Neural progenitor cell (in vitro differentiated cells): Measurements from ENCODE around the gene IQSEC3. TPM values are rescaled to one million over a fixed set of nuclear protein-coding genes. Genes with fewer than 3 reads are reported as not detected.

Source experiments
- DNase-seq: peaks from one replicate; pipeline ENCODE4 v3.0.0-alpha.2; 2016; ENCODE audit warnings: low spot score
- H2AFZ ChIP-seq: fragments of 200-600 bp; sonication (generic); replicated peaks from 2 replicates; pipeline ENCODE4 v1.6.1; 2016; ENCODE audit warnings: antibody characterized with exemption
- H3F3A ChIP-seq: fragments of 200-600 bp; sonication (generic); 2 replicates; pipeline ENCODE4 v1.6.1; 2016; ENCODE audit warnings: antibody characterized with exemption, low read depth
- H3K27ac ChIP-seq: fragments of 200-600 bp; sonication (generic); 2 replicates; pipeline ENCODE4 v1.5.1; 2016; ENCODE audit warnings: mild to moderate bottlenecking
- H3K27me3 ChIP-seq: fragments of 200-600 bp; sonication (generic); 2 replicates; pipeline ENCODE4 v1.6.1; 2016; ENCODE audit warnings: mild to moderate bottlenecking, moderate library complexity
- H3K36me3 ChIP-seq: fragments of 200-600 bp; sonication (generic); 2 replicates; pipeline ENCODE4 v1.5.1; 2016
- H3K4me1 ChIP-seq: fragments of 200-600 bp; sonication (generic); 2 replicates; pipeline ENCODE4 v1.6.1; 2016; ENCODE audit warnings: mixed run types
- H3K4me2 ChIP-seq: fragments of 200-600 bp; sonication (generic); 2 replicates; pipeline ENCODE4 v1.6.1; 2016
- H3K4me3 ChIP-seq: fragments of 200-600 bp; sonication (generic); 2 replicates; pipeline ENCODE4 v1.5.1; 2016
- H3K79me2 ChIP-seq: fragments of 200-600 bp; sonication (generic); 2 replicates; pipeline ENCODE4 v1.6.1; 2016; ENCODE audit warnings: low read depth
- H3K9ac ChIP-seq: fragments of 200-600 bp; sonication (generic); 2 replicates; pipeline ENCODE4 v1.6.1; 2016
- H3K9me3 ChIP-seq: fragments of 200-600 bp; sonication (generic); 2 replicates; pipeline ENCODE4 v1.5.1; 2016; ENCODE audit warnings: low read depth
- H4K20me1 ChIP-seq: fragments of 200-600 bp; sonication (generic); 2 replicates; pipeline ENCODE4 v1.6.1; 2016; ENCODE audit warnings: low read depth
- H3K27ac Mint-ChIP-seq: 3 replicates; pipeline ENCODE4 v1.8.0; 2021; ENCODE audit warnings: mixed read lengths
- H3K27me3 Mint-ChIP-seq: 2 replicates; pipeline ENCODE4 v1.8.0; 2022; ENCODE audit warnings: low read depth, mild to moderate bottlenecking, inconsistent platforms, moderate library complexity, mixed read lengths; ENCODE audit not compliant: insufficient read depth
- H3K36me3 Mint-ChIP-seq: 3 replicates; pipeline ENCODE4 v1.8.0; 2021; ENCODE audit warnings: mixed read lengths
- H3K4me1 Mint-ChIP-seq: 3 replicates; pipeline ENCODE4 v1.8.0; 2021; ENCODE audit warnings: mixed read lengths
- H3K4me3 Mint-ChIP-seq: 3 replicates; pipeline ENCODE4 v1.8.0; 2021; ENCODE audit warnings: mild to moderate bottlenecking, moderate library complexity, mixed read lengths
- H3K9me3 Mint-ChIP-seq: 3 replicates; pipeline ENCODE4 v1.8.0; 2020; ENCODE audit warnings: mixed read lengths
- EZH2 ChIP-seq: fragments of 200-600 bp; sonication (generic); IDR thresholded peaks from 2 replicates; pipeline ENCODE4 v1.6.1; 2017; ENCODE audit warnings: antibody characterized with exemption, mild to moderate bottlenecking, moderate library complexity
- EZH2phosphoT487 ChIP-seq: fragments of 200-600 bp; sonication (generic); IDR thresholded peaks from 2 replicates; pipeline ENCODE4 v1.6.1; 2017; ENCODE audit warnings: antibody characterized with exemption
- total RNA-seq: library from RNA; depleted of rRNA; stranded (reverse); fragments of >200 nt; gene quantifications from 2 replicates; pipeline ENCODE4 v1.2.3, GENCODE V29; 2015; ENCODE audit warnings: low replicate concordance
- TF ChIP-seq, protein P1 (sequence below): fragments of 200-600 bp; sonication (generic); IDR thresholded peaks from 2 replicates; pipeline ENCODE4 v1.5.1; 2017; ENCODE audit warnings: antibody characterized with exemption, mild to moderate bottlenecking

Gene IQSEC3
- total RNA-seq, 1 donor from 2014 or later = 0.09 TPM

DNA sequence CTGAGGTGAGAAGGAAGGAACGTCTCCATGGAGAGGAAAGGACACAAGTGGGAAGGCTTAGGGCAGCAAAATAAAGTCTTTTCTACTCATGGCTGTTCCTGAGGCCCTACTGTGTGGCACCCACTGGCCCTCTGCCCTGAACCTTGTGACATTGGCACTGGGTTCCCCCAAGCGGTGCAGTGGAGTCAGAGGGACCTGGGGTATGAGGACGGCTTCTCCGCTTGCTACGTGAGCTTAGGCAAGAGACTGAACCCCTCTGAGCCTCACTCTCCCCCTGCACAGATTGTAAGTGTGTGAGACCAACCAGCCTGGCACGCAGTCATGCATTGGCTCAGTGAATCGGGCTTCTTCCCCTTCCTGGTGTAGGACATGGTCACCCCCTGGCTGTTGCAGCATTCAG is 127.7 kb downstream of the IQSEC3 start:
- H3K27me3 ChIP-seq = peaks cover 52% of the 10 kb centered on the region
- H3K9me3 ChIP-seq = no peaks in the 10 kb centered on the region
- no peaks in the 10 kb centered on the region for H4K20me1 ChIP-seq
- no peak overlapping the region for H3K4me2 ChIP-seq
- H3K79me2 ChIP-seq = no peaks in the 10 kb centered on the region
- TF ChIP-seq EZH2 (no peak), EZH2phosphoT487 (no peak)
- TF ChIP-seq, protein P1, sequence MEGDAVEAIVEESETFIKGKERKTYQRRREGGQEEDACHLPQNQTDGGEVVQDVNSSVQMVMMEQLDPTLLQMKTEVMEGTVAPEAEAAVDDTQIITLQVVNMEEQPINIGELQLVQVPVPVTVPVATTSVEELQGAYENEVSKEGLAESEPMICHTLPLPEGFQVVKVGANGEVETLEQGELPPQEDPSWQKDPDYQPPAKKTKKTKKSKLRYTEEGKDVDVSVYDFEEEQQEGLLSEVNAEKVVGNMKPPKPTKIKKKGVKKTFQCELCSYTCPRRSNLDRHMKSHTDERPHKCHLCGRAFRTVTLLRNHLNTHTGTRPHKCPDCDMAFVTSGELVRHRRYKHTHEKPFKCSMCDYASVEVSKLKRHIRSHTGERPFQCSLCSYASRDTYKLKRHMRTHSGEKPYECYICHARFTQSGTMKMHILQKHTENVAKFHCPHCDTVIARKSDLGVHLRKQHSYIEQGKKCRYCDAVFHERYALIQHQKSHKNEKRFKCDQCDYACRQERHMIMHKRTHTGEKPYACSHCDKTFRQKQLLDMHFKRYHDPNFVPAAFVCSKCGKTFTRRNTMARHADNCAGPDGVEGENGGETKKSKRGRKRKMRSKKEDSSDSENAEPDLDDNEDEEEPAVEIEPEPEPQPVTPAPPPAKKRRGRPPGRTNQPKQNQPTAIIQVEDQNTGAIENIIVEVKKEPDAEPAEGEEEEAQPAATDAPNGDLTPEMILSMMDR = no peak
- no peak overlapping the region for H3K4me3 Mint-ChIP-seq
- no peak overlapping the region for H3K9ac ChIP-seq
- H3K27me3 Mint-ChIP-seq = peaks cover 22% of the 10 kb centered on the region
- no peaks in the 10 kb centered on the region for H3K36me3 Mint-ChIP-seq
- no peaks in the 10 kb centered on the region for H3K36me3 ChIP-seq
- no peak for DNase-seq
- H3K9me3 Mint-ChIP-seq = peaks cover 7% of the 10 kb centered on the region
- H3F3A ChIP-seq = no peaks in the 10 kb centered on the region
- H2AFZ ChIP-seq = no peak overlapping the region
- no peaks in the 10 kb centered on the region for H3K4me1 ChIP-seq
- no peak overlapping the region for H3K27ac ChIP-seq
- H3K27ac Mint-ChIP-seq = no peak overlapping the region
- peaks cover 11% of the 10 kb centered on the region for H3K4me1 Mint-ChIP-seq
- no peak overlapping the region for H3K4me3 ChIP-seq

DNA sequence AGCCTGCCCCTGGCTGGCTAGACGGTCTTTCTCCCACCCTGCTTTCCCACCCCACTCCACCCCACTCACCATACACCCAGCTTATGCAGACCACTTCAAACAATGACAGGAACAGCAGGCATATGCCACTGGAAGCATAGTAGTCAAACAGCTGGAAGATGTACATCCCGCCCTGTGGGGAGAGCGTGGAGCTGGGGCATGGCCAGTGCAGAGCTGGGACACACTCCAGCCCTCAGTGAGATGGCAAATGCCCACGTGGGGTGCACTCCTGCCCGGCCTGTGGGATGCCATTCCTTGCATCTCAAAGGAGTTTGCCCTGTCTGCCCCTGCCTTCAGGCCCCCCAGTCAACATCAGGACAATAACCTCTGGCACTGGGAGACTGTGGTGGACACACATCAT is 128.6 kb downstream of the IQSEC3 start:
- Histone ChIP-seq H3K4me3 (no peak overlapping the region), H3K79me2 (no peaks in the 10 kb centered on the region), H3K9ac (no peak overlapping the region), H2AFZ (no peak overlapping the region), H3K27ac (no peak overlapping the region), H3F3A (no peaks in the 10 kb centered on the region), H3K27me3 (peaks cover 52% of the 10 kb centered on the region), H3K9me3 (no peaks in the 10 kb centered on the region), H3K36me3 (no peaks in the 10 kb centered on the region), H3K4me1 (no peaks in the 10 kb centered on the region), H3K4me2 (no peak overlapping the region), H4K20me1 (no peaks in the 10 kb centered on the region)
- DNase-seq = no peak
- TF ChIP-seq EZH2phosphoT487 (no peak), EZH2 (no peak)
- TF ChIP-seq, protein P1 = no peak
- no peaks in the 10 kb centered on the region for H3K36me3 Mint-ChIP-seq
- H3K4me3 Mint-ChIP-seq = no peak overlapping the region
- peaks cover 17% of the 10 kb centered on the region for H3K4me1 Mint-ChIP-seq
- H3K27ac Mint-ChIP-seq = no peak overlapping the region
- peaks cover 7% of the 10 kb centered on the region for H3K9me3 Mint-ChIP-seq
- H3K27me3 Mint-ChIP-seq = peaks cover 27% of the 10 kb centered on the region

DNA sequence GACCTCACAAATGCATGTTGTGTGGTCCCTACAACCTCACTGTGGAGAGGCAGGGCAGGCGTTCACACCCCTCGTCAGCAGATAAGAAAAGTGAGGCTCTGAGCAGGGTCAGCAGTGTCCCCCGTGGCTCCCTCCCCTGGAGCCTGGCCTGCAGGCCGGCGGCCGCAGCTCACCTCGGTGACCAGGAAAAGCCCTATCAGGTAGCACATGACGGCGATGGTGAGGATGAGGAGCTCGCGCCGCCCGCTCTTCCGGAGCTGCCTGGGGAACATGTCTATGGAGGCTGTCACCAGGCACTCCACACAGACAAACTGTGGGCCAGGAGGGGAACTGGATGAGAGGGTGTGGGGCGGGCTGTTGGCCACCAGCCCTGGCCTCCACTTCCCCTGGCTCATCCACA is 129.4 kb downstream of the IQSEC3 start:
- Histone ChIP-seq H3K27ac (no peak overlapping the region), H3K27me3 (peaks cover 55% of the 10 kb centered on the region), H2AFZ (no peak overlapping the region), H3F3A (no peaks in the 10 kb centered on the region), H3K36me3 (no peaks in the 10 kb centered on the region), H3K9me3 (no peaks in the 10 kb centered on the region), H3K79me2 (no peaks in the 10 kb centered on the region), H3K4me1 (no peaks in the 10 kb centered on the region), H3K9ac (no peak overlapping the region), H4K20me1 (no peaks in the 10 kb centered on the region), H3K4me2 (no peak overlapping the region), H3K4me3 (no peak overlapping the region)
- no peak for DNase-seq
- Mint-ChIP-seq H3K9me3 (peaks cover 7% of the 10 kb centered on the region), H3K4me3 (peak overlapping the region; percentile 52), H3K27me3 (peaks cover 30% of the 10 kb centered on the region), H3K4me1 (peaks cover 17% of the 10 kb centered on the region), H3K36me3 (no peaks in the 10 kb centered on the region), H3K27ac (no peak overlapping the region)
- TF ChIP-seq, protein P1 = no peak
- no peak for TF ChIP-seq EZH2
- TF ChIP-seq EZH2phosphoT487 = no peak
